DND-41 (cell line): ENCODE data around the gene VPS18.

Experiments
- CTCF ChIP-seq: IDR thresholded peaks from 2 replicates; pipeline ENCODE4 v1.5.1; 2012; ENCODE audit warnings: borderline replicate concordance, low read length, moderate library complexity, mild to moderate bottlenecking; ENCODE audit not compliant: poor library complexity, severe bottlenecking; ENCODE audit errors: extremely low read depth
- EZH2 ChIP-seq: IDR thresholded peaks from 3 replicates; pipeline ENCODE4 v1.6.1; 2012; ENCODE audit warnings: borderline replicate concordance, low read depth, mild to moderate bottlenecking, moderate library complexity, low read length, inconsistent platforms; ENCODE audit not compliant: severe bottlenecking

GRCh38 chr15:40927495-40927872, 33.2 kb downstream of the VPS18 start:
- TF ChIP-seq CTCF (no peak), EZH2 (no peak)
